Ishikawa (cell line): Measurements from ENCODE around the gene SLC10A7.

Experiments used
- CEBPB ChIP-seq: IDR thresholded peaks from 2 replicates; pipeline ENCODE4 v1.6.1; 2012
- CREB1 ChIP-seq: IDR thresholded peaks from 2 replicates; pipeline ENCODE4 v1.6.1; 2012; ENCODE audit warnings: low read depth
- EGR1 ChIP-seq: IDR thresholded peaks from 2 replicates; pipeline ENCODE4 v1.6.1; 2012
- EP300 ChIP-seq: IDR thresholded peaks from 2 replicates; pipeline ENCODE4 v1.6.1; 2012; ENCODE audit warnings: borderline replicate concordance
- FOXM1 ChIP-seq: IDR thresholded peaks from 2 replicates; pipeline ENCODE4 v1.6.1; 2012; ENCODE audit warnings: low read depth, borderline replicate concordance
- NFIC ChIP-seq: IDR thresholded peaks from 2 replicates; pipeline ENCODE4 v1.6.1; 2012
- RAD21 ChIP-seq: IDR thresholded peaks from 2 replicates; pipeline ENCODE4 v1.6.1; 2012; ENCODE audit warnings: low read depth
- TAF1 ChIP-seq: IDR thresholded peaks from 2 replicates; pipeline ENCODE4 v1.6.1; 2012; ENCODE audit warnings: low read depth, mild to moderate bottlenecking
- TCF12 ChIP-seq: IDR thresholded peaks from 2 replicates; pipeline ENCODE4 v1.6.1; 2012; ENCODE audit warnings: low read depth
- TEAD4 ChIP-seq: IDR thresholded peaks from 2 replicates; pipeline ENCODE4 v1.6.1; 2012
- YY1 ChIP-seq: IDR thresholded peaks from 2 replicates; pipeline ENCODE4 v1.6.1; 2012; ENCODE audit warnings: low read depth
- ZBTB7A ChIP-seq: IDR thresholded peaks from 2 replicates; pipeline ENCODE4 v1.6.1; 2012; ENCODE audit warnings: low read depth
- TF ChIP-seq, protein P1 (sequence below): IDR thresholded peaks from 2 replicates; pipeline ENCODE4 v1.6.1; 2012
- TF ChIP-seq, protein P2 (sequence below): IDR thresholded peaks from 2 replicates; pipeline ENCODE4 v1.6.1; 2012; ENCODE audit warnings: low read depth, mild to moderate bottlenecking
- TF ChIP-seq, protein P3 (sequence below): IDR thresholded peaks from 2 replicates; pipeline ENCODE4 v1.6.1; 2012

Gene SLC10A7

DNA sequence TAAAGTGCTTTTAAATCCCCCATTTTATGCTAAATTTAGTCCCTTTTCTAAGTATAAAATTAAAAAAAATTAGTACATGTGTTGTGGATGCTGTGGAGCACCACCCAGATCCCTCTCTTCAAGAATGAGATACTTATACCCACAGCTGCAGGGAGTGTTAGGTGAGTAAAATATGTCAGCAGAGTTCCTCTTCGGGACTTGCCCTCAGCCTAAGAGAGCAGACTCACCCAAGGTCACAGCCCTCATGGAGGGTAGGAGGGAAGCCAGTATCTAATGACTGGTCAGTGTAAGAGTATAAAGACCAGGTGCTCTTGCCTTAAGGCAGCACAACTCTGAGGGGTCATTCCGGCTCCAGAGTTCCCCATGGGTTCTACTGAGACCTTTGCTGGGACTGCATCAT lies 218.9 kb downstream of the SLC10A7 start:
- TF ChIP-seq TEAD4, result no peak
- TF ChIP-seq, protein P1, sequence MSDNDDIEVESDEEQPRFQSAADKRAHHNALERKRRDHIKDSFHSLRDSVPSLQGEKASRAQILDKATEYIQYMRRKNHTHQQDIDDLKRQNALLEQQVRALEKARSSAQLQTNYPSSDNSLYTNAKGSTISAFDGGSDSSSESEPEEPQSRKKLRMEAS, result no peak
- no peak for TF ChIP-seq RAD21
- no peak for TF ChIP-seq CREB1
- no peak for TF ChIP-seq TAF1
- no peak for TF ChIP-seq TCF12
- TF ChIP-seq, protein P2, sequence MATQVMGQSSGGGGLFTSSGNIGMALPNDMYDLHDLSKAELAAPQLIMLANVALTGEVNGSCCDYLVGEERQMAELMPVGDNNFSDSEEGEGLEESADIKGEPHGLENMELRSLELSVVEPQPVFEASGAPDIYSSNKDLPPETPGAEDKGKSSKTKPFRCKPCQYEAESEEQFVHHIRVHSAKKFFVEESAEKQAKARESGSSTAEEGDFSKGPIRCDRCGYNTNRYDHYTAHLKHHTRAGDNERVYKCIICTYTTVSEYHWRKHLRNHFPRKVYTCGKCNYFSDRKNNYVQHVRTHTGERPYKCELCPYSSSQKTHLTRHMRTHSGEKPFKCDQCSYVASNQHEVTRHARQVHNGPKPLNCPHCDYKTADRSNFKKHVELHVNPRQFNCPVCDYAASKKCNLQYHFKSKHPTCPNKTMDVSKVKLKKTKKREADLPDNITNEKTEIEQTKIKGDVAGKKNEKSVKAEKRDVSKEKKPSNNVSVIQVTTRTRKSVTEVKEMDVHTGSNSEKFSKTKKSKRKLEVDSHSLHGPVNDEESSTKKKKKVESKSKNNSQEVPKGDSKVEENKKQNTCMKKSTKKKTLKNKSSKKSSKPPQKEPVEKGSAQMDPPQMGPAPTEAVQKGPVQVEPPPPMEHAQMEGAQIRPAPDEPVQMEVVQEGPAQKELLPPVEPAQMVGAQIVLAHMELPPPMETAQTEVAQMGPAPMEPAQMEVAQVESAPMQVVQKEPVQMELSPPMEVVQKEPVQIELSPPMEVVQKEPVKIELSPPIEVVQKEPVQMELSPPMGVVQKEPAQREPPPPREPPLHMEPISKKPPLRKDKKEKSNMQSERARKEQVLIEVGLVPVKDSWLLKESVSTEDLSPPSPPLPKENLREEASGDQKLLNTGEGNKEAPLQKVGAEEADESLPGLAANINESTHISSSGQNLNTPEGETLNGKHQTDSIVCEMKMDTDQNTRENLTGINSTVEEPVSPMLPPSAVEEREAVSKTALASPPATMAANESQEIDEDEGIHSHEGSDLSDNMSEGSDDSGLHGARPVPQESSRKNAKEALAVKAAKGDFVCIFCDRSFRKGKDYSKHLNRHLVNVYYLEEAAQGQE, result no peak
- TF ChIP-seq EP300, result no peak
- no peak for TF ChIP-seq YY1
- no peak for TF ChIP-seq NFIC
- no peak for TF ChIP-seq EGR1
- TF ChIP-seq FOXM1, result no peak
- TF ChIP-seq, protein P3, sequence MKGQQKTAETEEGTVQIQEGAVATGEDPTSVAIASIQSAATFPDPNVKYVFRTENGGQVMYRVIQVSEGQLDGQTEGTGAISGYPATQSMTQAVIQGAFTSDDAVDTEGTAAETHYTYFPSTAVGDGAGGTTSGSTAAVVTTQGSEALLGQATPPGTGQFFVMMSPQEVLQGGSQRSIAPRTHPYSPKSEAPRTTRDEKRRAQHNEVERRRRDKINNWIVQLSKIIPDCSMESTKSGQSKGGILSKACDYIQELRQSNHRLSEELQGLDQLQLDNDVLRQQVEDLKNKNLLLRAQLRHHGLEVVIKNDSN, result no peak
- no peak for TF ChIP-seq CEBPB
- TF ChIP-seq ZBTB7A, result no peak

GRCh38 chr4:146299607-146300006 lies 222.1 kb downstream of the SLC10A7 start:
- no peak for TF ChIP-seq TEAD4
- no peak for TF ChIP-seq YY1
- no peak for TF ChIP-seq FOXM1
- TF ChIP-seq ZBTB7A, result no peak
- no peak for TF ChIP-seq CEBPB
- no peak for TF ChIP-seq TAF1
- TF ChIP-seq, protein P1, result no peak
- TF ChIP-seq, protein P2, result no peak

DNA sequence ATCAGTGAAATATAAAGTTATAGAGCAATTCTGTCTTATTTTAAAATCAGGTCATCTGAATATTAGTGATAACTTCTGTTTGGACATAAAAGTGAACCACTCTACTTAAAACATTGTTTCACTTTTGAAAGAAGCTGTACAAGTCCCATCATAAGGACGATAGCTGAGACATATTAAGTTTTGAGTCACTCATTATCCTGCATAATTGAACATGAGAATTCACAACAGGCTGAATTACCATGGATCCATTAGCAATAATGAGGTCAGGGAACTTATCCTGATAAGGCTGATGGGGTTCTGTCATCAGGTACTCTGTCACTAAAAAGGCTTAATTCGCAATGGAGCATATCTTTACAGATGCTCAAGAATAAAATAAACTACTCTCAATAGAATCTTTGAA lies 227.0 kb downstream of the SLC10A7 start:
- TF ChIP-seq, protein P3, result no peak
- TF ChIP-seq EGR1, result no peak
- TF ChIP-seq YY1, result no peak
- TF ChIP-seq ZBTB7A, result no peak
- no peak for TF ChIP-seq RAD21
- TF ChIP-seq EP300, result no peak
- no peak for TF ChIP-seq TEAD4
- no peak for TF ChIP-seq CREB1
- TF ChIP-seq FOXM1, result no peak
- TF ChIP-seq CEBPB, result no peak
- no peak for TF ChIP-seq TCF12
- no peak for TF ChIP-seq TAF1
- TF ChIP-seq, protein P2, result no peak

- TF ChIP-seq CEBPB, result no peak
- no peak for TF ChIP-seq EP300
- TF ChIP-seq TEAD4, result no peak
- no peak for TF ChIP-seq TAF1
- TF ChIP-seq EGR1, result no peak
- no peak for TF ChIP-seq NFIC
- TF ChIP-seq, protein P2, result no peak
- TF ChIP-seq, protein P1, result no peak
- no peak for TF ChIP-seq RAD21
- TF ChIP-seq YY1, result no peak
- no peak for TF ChIP-seq ZBTB7A
- TF ChIP-seq FOXM1, result no peak
These were observed 229.2 kb downstream of the SLC10A7 start for GRCh38 chr4:146292508-146292907.
